HG03520 (cell line): Measurements from ENCODE around the gene INTS13.
"Not testable (repeated sequence)": the region's sequence is repeated elsewhere in the genome, so short reads cannot be mapped to it uniquely, and the experiment has no call there.

Source experiments
- ATAC-seq: cut with Tn5 transposase; IDR thresholded peaks from one replicate; pipeline ENCODE4 v1.9.1; 2021; ENCODE audit warnings: mild to moderate bottlenecking, moderate library complexity; ENCODE audit not compliant: unreplicated experiment

INTS13 gene

GRCh38 chr12:26937863-26938700, at the start of gene INTS13, which contains the start of gene FGFR1OP2:
TSS of gene INTS13 (minus strand) at chr12:26937981. CDS start at chr12:26936803, 1,178 bp downstream.
TSS of gene FGFR1OP2 (plus strand) at chr12:26938470. CDS start at chr12:26954159, 15,689 bp downstream.
- peak; percentile 86 for ATAC-seq

- no peak for ATAC-seq
These were observed 45.1 kb upstream of the INTS13 start for GRCh38 chr12:26982866-26983265.

GRCh38 chr12:26979733-26980132, 42.0 kb upstream of the INTS13 start:
- no peak for ATAC-seq

GRCh38 chr12:26978801-26979200, 41.0 kb upstream of the INTS13 start:
- no peak for ATAC-seq

DNA sequence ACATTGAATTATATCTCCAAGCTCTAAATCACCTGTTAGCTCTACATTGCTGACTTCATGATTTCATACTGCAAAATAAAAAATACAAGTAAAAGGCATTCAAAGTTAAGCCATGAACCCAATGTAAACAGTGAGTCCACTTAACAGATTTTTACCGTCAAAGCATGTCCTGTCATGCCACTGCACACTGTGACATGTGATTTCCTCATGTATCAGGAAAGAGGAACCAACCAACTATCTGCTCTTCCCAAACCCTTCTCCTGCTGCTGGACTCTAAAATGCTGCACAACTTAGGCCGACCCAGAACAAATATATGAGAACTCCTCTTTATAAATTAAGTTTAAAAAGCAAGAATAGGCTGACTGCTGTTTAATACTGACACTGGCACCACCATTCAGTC, 38.9 kb upstream of the INTS13 start:
- ATAC-seq = no peak

DNA sequence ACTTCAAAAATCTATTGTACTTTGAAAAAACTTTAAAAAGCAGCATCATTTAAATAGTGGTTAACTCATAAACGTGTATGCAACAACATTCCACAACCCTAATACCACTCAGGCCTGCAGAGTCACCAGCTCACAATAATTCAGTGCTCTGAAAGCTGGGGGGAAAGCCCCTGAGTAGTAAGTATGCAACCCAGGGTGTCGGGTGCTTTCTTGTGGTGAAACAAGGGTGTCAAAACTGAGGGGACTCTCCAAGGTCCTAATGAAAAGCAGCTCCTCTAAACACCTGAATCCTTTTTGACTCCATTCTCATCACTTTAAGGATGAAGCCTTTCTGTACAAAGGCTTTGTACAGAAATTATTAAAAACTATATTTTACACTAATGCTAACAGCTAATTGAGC, 34.2 kb upstream of the INTS13 start:
- ATAC-seq = peak; percentile 95

- no peak for ATAC-seq
These were observed 32.4 kb upstream of the INTS13 start for GRCh38 chr12:26970136-26970535.

DNA sequence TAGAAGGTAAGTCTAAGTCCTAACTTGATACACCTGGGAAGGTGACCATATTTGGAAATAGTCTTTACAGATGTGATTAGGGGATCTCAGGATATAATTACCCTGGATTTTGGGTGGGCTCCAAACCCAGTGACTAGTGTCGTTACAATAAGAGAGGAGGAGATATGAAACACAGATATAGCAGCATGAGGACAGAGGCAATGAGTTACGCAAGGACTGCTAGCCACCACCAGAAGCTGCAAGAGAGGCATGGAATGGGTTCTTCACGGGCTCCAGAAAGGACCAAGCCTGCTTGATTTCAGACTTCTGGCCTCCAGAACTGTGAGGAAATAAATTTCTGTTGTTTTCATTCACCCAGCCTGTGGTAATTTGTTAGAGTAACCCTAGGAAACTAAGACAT, 29.1 kb upstream of the INTS13 start:
- ATAC-seq = no peak

GRCh38 chr12:26963413-26963812, 25.6 kb upstream of the INTS13 start:
- ATAC-seq = no peak

DNA sequence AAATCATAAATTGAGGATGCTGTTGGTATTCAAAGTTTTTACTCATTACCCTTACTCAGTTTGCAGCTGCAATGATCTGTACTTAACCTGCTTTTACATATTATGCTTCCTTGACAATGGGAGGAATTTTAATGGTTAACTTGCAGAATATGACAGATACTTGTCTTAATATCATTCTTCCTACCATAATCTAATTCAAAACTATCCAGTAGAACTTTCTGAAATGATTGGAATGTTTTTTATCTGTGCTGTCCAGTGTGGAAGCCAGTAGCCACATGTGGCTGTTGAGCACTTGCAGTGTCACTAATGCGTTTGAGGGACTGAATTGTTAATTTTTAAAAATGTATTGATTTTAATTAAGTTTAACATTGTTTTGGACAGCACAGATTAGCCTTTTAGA, 24.0 kb upstream of the INTS13 start:
- no peak for ATAC-seq

DNA sequence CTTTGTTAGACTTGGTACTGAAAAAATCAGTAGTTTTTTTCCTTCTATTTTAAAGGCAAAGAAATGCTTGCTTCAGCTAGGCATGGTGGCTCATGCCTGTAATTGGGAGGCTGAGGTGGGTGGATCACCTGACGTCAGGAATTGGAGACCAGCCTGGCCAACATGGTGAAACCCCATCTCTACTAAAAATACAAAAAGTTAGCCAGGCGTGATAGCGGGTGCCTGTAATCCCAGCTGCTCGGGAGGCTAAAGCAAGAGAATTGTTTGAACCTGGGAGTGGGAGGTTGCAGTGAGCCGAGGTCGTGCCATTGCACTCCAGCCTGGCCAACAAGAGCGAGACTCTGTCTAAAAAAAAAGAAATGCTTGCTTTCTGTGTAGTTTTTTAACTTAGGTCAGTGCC, 23.6 kb upstream of the INTS13 start:
- ATAC-seq = not testable (repeated sequence)

DNA sequence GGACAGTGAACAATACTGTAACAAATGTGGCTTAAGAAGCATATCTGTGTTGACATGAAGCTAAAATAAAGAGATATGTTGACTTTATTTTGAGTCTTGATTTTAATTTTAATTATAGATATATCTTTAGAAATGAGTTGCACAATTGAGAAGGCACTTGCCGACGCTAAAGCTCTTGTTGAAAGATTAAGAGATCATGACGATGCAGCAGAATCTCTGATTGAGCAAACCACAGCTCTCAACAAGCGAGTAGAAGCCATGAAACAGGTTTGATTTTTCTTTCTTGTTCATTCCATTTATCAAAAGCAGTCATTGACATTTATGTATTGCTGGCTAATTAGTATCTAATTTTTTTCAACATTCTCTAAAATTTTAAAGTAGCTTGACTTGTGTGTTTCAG, 16.2 kb upstream of the INTS13 start:
- ATAC-seq = no peak

GRCh38 chr12:26953447-26953846, 15.7 kb upstream of the INTS13 start:
- no peak for ATAC-seq

- ATAC-seq = no peak
These were observed 10.5 kb upstream of the INTS13 start for GRCh38 chr12:26948309-26948708.

- ATAC-seq = no peak
These were observed 3.4 kb upstream of the INTS13 start for GRCh38 chr12:26941215-26941594.

DNA sequence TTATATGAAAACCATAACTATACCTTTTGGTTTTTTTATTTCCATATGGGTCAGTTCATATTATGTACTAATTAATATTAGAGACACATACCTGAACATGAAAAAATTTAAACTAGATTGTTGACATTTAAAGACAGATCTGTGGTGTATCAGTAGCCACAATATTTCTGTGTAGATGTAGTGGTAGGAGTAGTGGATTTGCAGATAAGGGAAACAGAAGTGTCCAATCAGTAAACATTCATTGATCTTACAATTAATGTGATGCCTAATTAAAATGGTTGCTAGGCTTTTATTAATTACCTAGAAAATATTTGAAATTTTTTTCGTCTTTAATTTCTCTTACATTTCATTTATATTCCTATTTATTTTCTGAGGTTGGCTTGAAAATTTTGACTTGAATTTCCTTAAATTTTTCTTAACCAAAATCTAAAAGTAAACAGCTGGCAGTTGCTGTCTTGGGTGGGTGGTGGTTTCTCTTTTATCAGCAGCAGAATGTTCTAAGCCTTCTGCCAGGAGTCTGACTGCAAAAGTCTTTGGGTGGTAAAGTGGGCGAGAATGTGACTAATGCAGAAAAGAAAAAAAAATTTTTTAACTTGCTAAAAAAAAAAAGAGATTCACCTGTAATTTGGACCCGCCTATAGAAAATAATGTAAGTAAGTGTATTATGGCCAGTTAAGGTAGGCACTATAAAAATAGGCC, 2.9 kb upstream of the INTS13 start:
- no peak for ATAC-seq

DNA sequence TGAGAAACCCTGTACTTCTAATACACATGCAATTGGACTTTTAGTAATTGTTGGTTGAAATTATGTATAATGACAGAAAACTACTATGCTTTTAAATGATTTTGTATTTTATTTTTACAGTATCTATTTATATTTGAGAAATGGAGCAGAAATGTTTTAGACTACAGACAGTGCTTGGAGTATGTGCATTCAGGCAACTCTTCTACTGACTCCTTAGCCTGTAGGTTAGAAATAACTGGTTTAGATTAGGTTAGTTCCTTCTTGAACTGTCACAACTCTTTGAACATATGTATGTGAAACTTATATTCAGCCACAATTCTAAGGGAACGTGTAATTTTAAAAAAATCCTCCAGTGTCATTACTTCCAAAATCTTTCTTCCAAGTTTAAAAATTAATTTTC, 2.2 kb upstream of the INTS13 start:
- no peak for ATAC-seq

DNA sequence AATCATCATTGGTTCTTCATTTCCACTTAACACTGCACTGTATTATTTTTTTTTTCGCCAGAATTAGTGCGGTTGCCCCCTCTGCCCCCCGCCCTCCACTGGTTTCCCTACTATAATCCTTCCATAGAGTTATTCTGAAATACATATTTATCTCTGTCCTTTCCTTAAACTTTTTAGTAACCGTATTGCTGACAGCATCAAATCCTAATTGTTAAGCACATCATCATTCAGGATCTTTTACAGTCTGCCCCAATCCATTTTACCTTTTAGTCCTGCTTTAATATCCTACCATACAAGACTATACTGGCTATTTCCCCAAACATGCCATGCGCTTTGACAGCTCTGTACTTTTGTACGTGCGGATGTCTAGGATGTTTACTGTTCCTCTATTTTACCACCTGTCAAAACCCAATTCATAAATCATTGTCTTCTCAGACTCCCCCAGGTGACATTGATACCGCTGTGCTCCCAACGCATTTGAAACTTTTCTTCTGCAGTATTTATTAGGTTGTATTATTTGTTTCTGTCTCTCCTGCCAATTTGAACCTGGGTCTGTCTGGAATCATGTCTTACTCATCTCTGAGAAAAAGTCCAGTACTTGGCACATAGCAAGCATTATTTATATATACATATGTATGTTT, 1.5 kb upstream of the INTS13 start:
- ATAC-seq = no peak

GRCh38 chr12:26938701-26939062, 901 bp upstream of the INTS13 start:
- no peak for ATAC-seq

DNA sequence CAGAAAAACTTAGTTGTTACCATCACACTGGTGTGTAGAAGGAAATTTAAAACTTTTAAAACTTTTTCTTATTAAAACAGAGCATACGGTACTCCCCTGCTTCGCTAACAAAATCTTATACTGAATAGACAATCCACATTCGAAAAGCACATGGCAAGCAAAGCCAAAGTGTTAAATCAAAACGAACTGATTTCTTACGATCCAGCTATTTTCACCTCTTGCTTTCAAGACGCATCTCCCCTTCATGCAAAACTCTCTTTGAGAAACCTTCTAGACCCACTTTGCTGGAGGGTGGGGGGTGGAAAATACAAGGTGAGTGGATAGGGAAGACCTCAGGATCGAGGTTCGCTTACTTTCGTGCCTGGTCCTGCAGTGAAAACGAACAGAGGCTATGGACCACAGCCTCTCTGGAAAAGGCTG, 328 bp downstream of the INTS13 start:
- no peak for ATAC-seq

DNA sequence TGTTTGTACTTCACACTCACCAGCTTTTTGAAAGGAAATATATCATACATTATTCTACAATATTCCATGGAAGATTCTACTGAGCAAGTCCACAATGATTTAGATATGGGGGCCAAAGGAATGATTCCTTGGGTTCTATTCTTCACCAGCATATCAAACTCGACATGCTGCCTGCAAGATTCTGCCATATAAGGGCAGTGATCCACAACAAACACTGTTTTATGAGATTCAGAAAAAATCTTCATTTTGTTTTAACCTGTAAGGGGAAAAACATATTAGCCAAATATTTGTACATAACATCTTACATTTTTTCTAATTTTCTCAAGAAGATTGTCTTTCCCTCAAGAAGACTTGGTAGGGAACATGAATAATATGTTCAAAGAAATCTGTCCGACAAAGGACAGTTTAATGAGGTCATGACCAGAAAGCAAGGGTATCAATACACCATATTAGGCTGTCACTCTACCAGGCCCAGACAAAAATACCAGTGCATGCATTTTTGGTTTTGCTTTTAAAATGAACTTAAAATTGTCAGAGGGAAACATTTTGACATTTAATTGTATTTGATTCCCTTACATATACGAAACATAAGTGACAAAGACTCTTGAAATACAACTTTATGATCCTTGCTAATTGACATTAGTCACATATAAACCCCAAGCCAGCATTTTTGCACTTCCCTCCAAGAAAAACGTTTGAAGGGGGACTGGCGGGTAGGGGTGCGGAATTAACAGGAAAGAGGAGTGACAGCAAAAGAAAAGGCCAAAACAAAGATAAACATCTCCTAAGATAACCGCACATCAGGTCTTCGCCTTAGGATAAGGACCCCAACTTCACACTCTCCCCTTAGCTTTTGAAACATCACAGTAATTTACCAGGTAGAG, 980 bp downstream of the INTS13 start:
- ATAC-seq = no peak
